Thyroid gland (tissue), 4 donors: ENCODE results near the gene RGL3.

Experiments used
- POLR2A ChIP-seq, 2 donors: fragments of 450-650 bp; IDR thresholded peaks; one replicate each; pipeline ENCODE4 v1.6.1; 2017; ENCODE audit warnings: antibody characterized with exemption in 2 of 2, mild to moderate bottlenecking in 2 of 2, moderate library complexity in 1 of 2
- TF ChIP-seq, protein P1 (sequence below), 6 experiments: fragments of 200-600 bp in 3 of 6; fragments of 450-650 bp in 3 of 6; sonication (generic) in 3 of 6; IDR thresholded peaks; one replicate each; pipeline ENCODE4 v1.5.1; 2016 to 2019; ENCODE audit warnings: antibody characterized with exemption in 6 of 6, mild to moderate bottlenecking in 2 of 6, inconsistent platforms in 1 of 6, moderate library complexity in 1 of 6

DNA sequence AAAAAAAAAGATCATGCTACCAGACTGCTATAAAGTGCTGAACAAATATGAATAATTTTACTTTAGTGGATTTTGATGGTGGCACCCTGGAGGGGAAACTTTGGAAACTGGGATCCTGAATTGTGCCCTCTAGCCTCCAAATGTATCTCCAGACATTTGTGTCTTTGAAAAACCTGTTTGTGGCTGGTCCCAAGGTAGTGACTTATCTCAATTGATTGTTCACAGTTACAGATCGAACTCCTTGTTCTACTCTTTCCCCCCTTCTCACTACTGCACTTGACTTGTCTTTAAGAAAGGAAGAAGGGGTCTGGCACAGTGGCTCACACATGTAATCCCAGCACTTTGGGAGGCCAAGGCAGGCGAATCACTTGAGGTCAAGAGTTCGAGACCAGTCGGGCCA, 10.5 kb downstream of the RGL3 start:
- TF ChIP-seq, protein P1, sequence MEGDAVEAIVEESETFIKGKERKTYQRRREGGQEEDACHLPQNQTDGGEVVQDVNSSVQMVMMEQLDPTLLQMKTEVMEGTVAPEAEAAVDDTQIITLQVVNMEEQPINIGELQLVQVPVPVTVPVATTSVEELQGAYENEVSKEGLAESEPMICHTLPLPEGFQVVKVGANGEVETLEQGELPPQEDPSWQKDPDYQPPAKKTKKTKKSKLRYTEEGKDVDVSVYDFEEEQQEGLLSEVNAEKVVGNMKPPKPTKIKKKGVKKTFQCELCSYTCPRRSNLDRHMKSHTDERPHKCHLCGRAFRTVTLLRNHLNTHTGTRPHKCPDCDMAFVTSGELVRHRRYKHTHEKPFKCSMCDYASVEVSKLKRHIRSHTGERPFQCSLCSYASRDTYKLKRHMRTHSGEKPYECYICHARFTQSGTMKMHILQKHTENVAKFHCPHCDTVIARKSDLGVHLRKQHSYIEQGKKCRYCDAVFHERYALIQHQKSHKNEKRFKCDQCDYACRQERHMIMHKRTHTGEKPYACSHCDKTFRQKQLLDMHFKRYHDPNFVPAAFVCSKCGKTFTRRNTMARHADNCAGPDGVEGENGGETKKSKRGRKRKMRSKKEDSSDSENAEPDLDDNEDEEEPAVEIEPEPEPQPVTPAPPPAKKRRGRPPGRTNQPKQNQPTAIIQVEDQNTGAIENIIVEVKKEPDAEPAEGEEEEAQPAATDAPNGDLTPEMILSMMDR (IDR thresholded peaks at IDR 0.05): no peak
- TF ChIP-seq POLR2A (IDR thresholded peaks at IDR 0.05): no peak
